ENCODE data around the gene RPLP2. TPM values are rescaled to one million over a fixed set of nuclear protein-coding genes. Genes with fewer than 3 reads are reported as not detected.

Gene RPLP2
- total and polyA plus RNA-seq, 2 of the 4 experiments (the other 2 are of a cell fraction), result 59.9 to 1,897 TPM

DNA sequence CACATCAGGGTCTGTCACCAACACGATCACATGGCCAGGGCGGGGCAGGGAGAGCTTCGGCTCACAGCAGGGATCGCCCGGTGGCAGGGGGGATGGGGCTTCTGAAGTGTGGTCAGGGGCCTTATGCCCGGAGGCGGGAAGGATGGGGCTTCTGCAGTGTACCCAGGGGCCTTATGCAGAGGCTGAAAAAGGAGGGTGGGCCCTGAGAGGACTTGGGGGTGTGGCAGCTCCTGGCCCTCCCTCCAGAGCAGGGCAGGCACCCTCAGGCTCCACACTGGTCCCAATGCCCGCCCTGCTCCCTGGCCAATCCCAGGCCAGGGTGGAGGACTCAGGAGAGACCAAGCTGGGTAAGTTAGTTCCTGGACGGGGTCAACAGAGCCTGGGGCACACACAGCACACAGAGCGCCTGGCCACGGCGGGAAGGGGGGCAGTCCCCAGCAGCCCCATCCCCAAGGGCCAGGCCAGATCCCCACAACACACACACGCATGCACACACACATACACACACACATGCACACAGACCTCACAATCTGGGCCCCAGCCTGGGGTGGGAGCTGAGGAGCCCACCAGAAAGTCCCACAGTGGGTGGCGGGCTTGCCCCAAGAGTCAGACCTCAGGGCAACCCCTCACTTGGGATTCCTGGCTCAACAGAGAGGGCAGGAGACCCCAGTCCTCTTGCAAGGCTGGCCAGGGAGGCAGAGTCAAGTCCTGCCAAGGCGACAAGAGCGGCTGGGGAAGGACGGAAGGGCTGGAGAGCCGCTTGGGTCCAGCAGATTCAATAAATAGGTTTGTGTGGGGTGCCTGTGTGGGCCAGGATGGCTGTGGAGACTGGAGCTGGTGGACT, 18.8 kb upstream of the RPLP2 start:
- no TSS peak for BruUV-seq (replicated peaks)
- no peak for TF ChIP-seq SMC3 (IDR thresholded peaks at IDR 0.05; ENCODE audit: low read depth, low read length)
- TF ChIP-seq CHD1 (IDR thresholded peaks at IDR 0.05; ENCODE audit: low read depth, low read length), result no peak
- no peak for TF ChIP-seq RFX5 (IDR thresholded peaks at IDR 0.05; ENCODE audit: low read depth, low read length)
- TF ChIP-seq, protein P1, sequence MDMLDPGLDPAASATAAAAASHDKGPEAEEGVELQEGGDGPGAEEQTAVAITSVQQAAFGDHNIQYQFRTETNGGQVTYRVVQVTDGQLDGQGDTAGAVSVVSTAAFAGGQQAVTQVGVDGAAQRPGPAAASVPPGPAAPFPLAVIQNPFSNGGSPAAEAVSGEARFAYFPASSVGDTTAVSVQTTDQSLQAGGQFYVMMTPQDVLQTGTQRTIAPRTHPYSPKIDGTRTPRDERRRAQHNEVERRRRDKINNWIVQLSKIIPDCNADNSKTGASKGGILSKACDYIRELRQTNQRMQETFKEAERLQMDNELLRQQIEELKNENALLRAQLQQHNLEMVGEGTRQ (IDR thresholded peaks at IDR 0.05; ENCODE audit: low read depth, low read length), result no peak
- no peak for TF ChIP-seq FOS (IDR thresholded peaks at IDR 0.05; ENCODE audit: low read depth, low read length)
- no peak for TF ChIP-seq NFE2L2 (IDR thresholded peaks at IDR 0.05; ENCODE audit: low read depth, low read length)
- TF ChIP-seq, protein P2, sequence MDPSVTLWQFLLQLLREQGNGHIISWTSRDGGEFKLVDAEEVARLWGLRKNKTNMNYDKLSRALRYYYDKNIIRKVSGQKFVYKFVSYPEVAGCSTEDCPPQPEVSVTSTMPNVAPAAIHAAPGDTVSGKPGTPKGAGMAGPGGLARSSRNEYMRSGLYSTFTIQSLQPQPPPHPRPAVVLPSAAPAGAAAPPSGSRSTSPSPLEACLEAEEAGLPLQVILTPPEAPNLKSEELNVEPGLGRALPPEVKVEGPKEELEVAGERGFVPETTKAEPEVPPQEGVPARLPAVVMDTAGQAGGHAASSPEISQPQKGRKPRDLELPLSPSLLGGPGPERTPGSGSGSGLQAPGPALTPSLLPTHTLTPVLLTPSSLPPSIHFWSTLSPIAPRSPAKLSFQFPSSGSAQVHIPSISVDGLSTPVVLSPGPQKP (IDR thresholded peaks at IDR 0.05; ENCODE audit: borderline replicate concordance, low read depth, low read length), result no peak
- no peak for TF ChIP-seq MAFK (IDR thresholded peaks at IDR 0.05; ENCODE audit: low read depth, low read length)
- TF ChIP-seq BHLHE40 (IDR thresholded peaks at IDR 0.05; ENCODE audit: low read depth, low read length), result no peak
- no peak for TF ChIP-seq RAD21 (IDR thresholded peaks at IDR 0.05; ENCODE audit: low read length)
- TF ChIP-seq CEBPB (IDR thresholded peaks at IDR 0.05; ENCODE audit: low read depth, low read length), result no peak
- TF ChIP-seq, protein P3, sequence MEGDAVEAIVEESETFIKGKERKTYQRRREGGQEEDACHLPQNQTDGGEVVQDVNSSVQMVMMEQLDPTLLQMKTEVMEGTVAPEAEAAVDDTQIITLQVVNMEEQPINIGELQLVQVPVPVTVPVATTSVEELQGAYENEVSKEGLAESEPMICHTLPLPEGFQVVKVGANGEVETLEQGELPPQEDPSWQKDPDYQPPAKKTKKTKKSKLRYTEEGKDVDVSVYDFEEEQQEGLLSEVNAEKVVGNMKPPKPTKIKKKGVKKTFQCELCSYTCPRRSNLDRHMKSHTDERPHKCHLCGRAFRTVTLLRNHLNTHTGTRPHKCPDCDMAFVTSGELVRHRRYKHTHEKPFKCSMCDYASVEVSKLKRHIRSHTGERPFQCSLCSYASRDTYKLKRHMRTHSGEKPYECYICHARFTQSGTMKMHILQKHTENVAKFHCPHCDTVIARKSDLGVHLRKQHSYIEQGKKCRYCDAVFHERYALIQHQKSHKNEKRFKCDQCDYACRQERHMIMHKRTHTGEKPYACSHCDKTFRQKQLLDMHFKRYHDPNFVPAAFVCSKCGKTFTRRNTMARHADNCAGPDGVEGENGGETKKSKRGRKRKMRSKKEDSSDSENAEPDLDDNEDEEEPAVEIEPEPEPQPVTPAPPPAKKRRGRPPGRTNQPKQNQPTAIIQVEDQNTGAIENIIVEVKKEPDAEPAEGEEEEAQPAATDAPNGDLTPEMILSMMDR (conservative IDR thresholded peaks at IDR 0.05; ENCODE audit: low read depth, low read length), result no peak
- no peak for TF ChIP-seq MXI1 (IDR thresholded peaks at IDR 0.05; ENCODE audit: borderline replicate concordance, low read depth, low read length)
- no peak for TF ChIP-seq POLR2A (IDR thresholded peaks at IDR 0.05; ENCODE audit: low read depth, low read length)
- no peak for TF ChIP-seq RCOR1 (IDR thresholded peaks at IDR 0.05; ENCODE audit: insufficient replicate concordance, low read length)

More for the DNA sequence above, 18.8 kb upstream of the RPLP2 start:
- no peak overlapping the region for H3K14ac ChIP-seq (replicated peaks; ENCODE audit: low read depth, low read length)
- H3K4me1 ChIP-seq (ENCODE audit: control insufficient read depth, insufficient read depth, low read length), result peaks cover 7% of the 10 kb centered on the region
- H2BK15ac ChIP-seq (ENCODE audit: low read depth, low read length), result no peak overlapping the region
- H2BK20ac ChIP-seq (ENCODE audit: low read depth, low read length), result no peak overlapping the region
- H4K20me1 ChIP-seq (ENCODE audit: insufficient read depth, low read length), result no peaks in the 10 kb centered on the region; the same call in 1 of the 2 replicates
- H3K18ac ChIP-seq (ENCODE audit: low read depth, low read length), result no peak overlapping the region
- H4K5ac ChIP-seq (ENCODE audit: low read depth, low read length), result no peak overlapping the region
- no peaks in the 10 kb centered on the region for H3K9me3 ChIP-seq (ENCODE audit: control insufficient read depth, insufficient read depth, low read length)
- DNase-seq (no peak), ATAC-seq (ENCODE audit: low read depth) (peak; percentile 64)
- no peaks in the 10 kb centered on the region for H3K27me3 ChIP-seq (ENCODE audit: control insufficient read depth, insufficient read depth, low read length)
- H3K27ac ChIP-seq (ENCODE audit: insufficient read depth, low read length), result no peak overlapping the region
- H3K9ac ChIP-seq (ENCODE audit: low read depth, low read length), result no peak overlapping the region
- no peak overlapping the region for H4K8ac ChIP-seq (ENCODE audit: low read depth in 2 of 2, low read length in 2 of 2)
- no peak overlapping the region for H2BK5ac ChIP-seq (ENCODE audit: low read depth, low read length, poor library complexity, severe bottlenecking)
- no peak overlapping the region for H3K4me2 ChIP-seq (ENCODE audit: low read depth, low read length)
- H3K9me1 ChIP-seq (ENCODE audit: insufficient read depth, low read length), result 0 out of 2 replicates have a peak, but pooled peaks cover 3% of the 10 kb centered on the region
- H2AK5ac ChIP-seq (ENCODE audit: low read depth, low read length), result peak overlapping the region; percentile 16
- intact Hi-C loops (cut with micrococcal nuclease) (no loop called here), dilution Hi-C loops (cut with HindIII; ENCODE audit: low sequenced_read_pairs, unreplicated experiment) (no loop called here), in situ Hi-C loops (cut with MboI; ENCODE audit: low sequenced_read_pairs) (no loop called here)
- no peak overlapping the region for H3K56ac ChIP-seq (ENCODE audit: extremely low read depth, insufficient read depth, low read length)
- H2BK120ac ChIP-seq (ENCODE audit: low read depth, low read length), result no peak overlapping the region
- CTCF ChIA-PET, result no interaction called here
- H3K23ac ChIP-seq (ENCODE audit: low read depth, low read length), result no peak overlapping the region
- no peak overlapping the region for H2AFZ ChIP-seq (replicated peaks; ENCODE audit: low read length, poor library complexity)
- H2AK9ac ChIP-seq (replicated peaks; ENCODE audit: low read depth, low read length, poor library complexity), result peak overlapping the region; percentile 42
- H3K79me1 ChIP-seq (ENCODE audit: low read depth in 1 of 2, low read length in 2 of 2), result peaks cover 0 to 21% of the 10 kb centered on the region in 2 experiments; a peak in 2 of 4 replicates
- no peak overlapping the region for H3K4me3 ChIP-seq (ENCODE audit: insufficient read depth, low read depth, low read length)
- H3K4ac ChIP-seq (ENCODE audit: low read depth, low read length), result no peak overlapping the region
- WGBS, 2 experiments (ENCODE audit: extremely low coverage in 2 of 2, insufficient read length in 1 of 2), result 28% methylated on average over 5 of the region's 18 CpGs; no CpG with 5 or more reads in 1 of the 2 experiments
- no peak overlapping the region for H4K91ac ChIP-seq (ENCODE audit: insufficient read depth, low read depth, low read length)
- H3K36me3 ChIP-seq (ENCODE audit: control insufficient read depth, insufficient read depth, low read length), result peaks cover 23% of the 10 kb centered on the region; the same call in 1 of the 2 replicates
- POLR2A ChIA-PET (ENCODE audit: unreplicated experiment), result no interaction called here
